ENCODE data around the gene PKP2.

- TF ChIP-seq CTCF (conservative IDR thresholded peaks at IDR 0.05): no peak
- TF ChIP-seq ZFX (IDR thresholded peaks at IDR 0.05): no peak
Observed at GRCh38 chr12:32864731-32865130, 31.8 kb downstream of the PKP2 start.

Data from C4-2B (cell line).